Heart left ventricle (tissue), 16 donors: ENCODE results near the gene ASXL3. TPM values are rescaled to one million over a fixed set of nuclear protein-coding genes. Genes with fewer than 3 reads are reported as not detected.

ENCODE experiments used
- ATAC-seq, 4 donors: fragments of 200-7000 bp; cut with Tn5 transposase; one replicate each; pipeline ENCODE4 v1.9.1; 2020 to 2022; ENCODE audit warnings: moderate library complexity in 4 of 4, mild to moderate bottlenecking in 3 of 4, moderate number of reproducible peaks in 1 of 4
- DNase-seq, 5 donors: peaks; one replicate each; pipeline ENCODE4 v3.0.0-alpha.2; 2020
- H3K27ac ChIP-seq, 12 donors: fragments of 200-600 bp; sonication (generic) in 4 of 12; one replicate each; pipeline versions ENCODE4 v1.5.0 to v1.8.0; 2016 to 2022; ENCODE audit warnings: mild to moderate bottlenecking in 2 of 12
- H3K27me3 ChIP-seq, 9 donors: fragments of 200-600 bp; sonication (generic) in 2 of 9; one replicate each; pipeline versions ENCODE4 v1.5.1 to v1.8.0; 2016 to 2022; ENCODE audit warnings: mild to moderate bottlenecking in 3 of 9
- H3K36me3 ChIP-seq, 9 donors: fragments of 200-600 bp; sonication (generic) in 2 of 9; one replicate each; pipeline versions ENCODE4 v1.5.0 to v1.8.0; 2018 to 2022; ENCODE audit warnings: mild to moderate bottlenecking in 2 of 9
- H3K4me1 ChIP-seq, 12 donors: fragments of 200-600 bp; sonication (generic) in 4 of 12; one replicate each; pipeline versions ENCODE4 v1.5.0 to v1.8.0; 2016 to 2022; ENCODE audit warnings: mild to moderate bottlenecking in 3 of 12
- H3K4me3 ChIP-seq, 12 donors: fragments of 200-600 bp; sonication (generic) in 4 of 12; one replicate each; pipeline versions ENCODE4 v1.5.0 to v1.8.0; 2017 to 2022; ENCODE audit warnings: mild to moderate bottlenecking in 9 of 12, moderate library complexity in 4 of 12
- H3K9me3 ChIP-seq, 12 donors: fragments of 200-600 bp; sonication (generic) in 4 of 12; one replicate each; pipeline versions ENCODE4 v1.5.0 to v1.8.0; 2016 to 2022; ENCODE audit warnings: mild to moderate bottlenecking in 1 of 12
- POLR2A ChIP-seq, 2 donors: fragments of 450-650 bp; IDR thresholded peaks; one replicate each; pipeline ENCODE4 v1.6.1; 2017; ENCODE audit warnings: antibody characterized with exemption in 2 of 2, mild to moderate bottlenecking in 2 of 2, moderate library complexity in 2 of 2
- WGBS, 4 donors: extraction: QIAGEN DNeasy Blood & Tissue Kit in 2 of 4; methylation state at CpG; one replicate each; pipeline versions ENCODE4 v1.1.5 to v1.1.7; 2013 to 2018; 5-methylcytosine and 5-hydroxymethylcytosine counted together
- intact Hi-C, 10 donors: fragments of 100-400 bp; cut with DNase I; formaldehyde crosslinking; loops; one replicate each; pipeline versions ENCODE4 v1.11.1 to v1.14.2; 2022
- polyA plus RNA-seq, 2 donors: library from polyadenylated mRNA; stranded (reverse); fragments of 200-250 nt; gene quantifications; one replicate each; pipeline ENCODE4 v1.2.3, GENCODE V29; 2013
- total RNA-seq, 9 donors: library from RNA; depleted of rRNA in 2 of 9; stranded (reverse); fragments of >200 nt in 2 of 9; fragmentation: NEBNext Ultra II Directional in 3 of 9; extraction: Animal tissue kit (Norgen Biotek cat#: 25700) in 3 of 9; gene quantifications; one replicate each; pipeline versions ENCODE4 v1.1.0 to v1.2.4, GENCODE V29; 2016 to 2023
- TF ChIP-seq, protein P1 (sequence below), 12 donors: fragments of 200-600 bp; sonication (generic) in 4 of 12; IDR thresholded peaks; one replicate each; pipeline versions ENCODE4 v1.5.0 to v1.8.0; 2018 to 2022; ENCODE audit warnings: antibody characterized with exemption in 12 of 12, mild to moderate bottlenecking in 5 of 12
- donor health status: ischemic (EF 13 %, LVEDD 7.1; RV severe dilation, severe dysfunction).
- donor health status: healthy with polysubstance abuse.
- donor health status: DM: no; HTN: yes; CAD: no.
- donor health status: DM: no; HTN: no; CAD: no.
- donor health status: ischemic (EF 25% LVEDD 6.9; RV normal size, moderate dysfunction).
- donor health status: ischemic (EF 25% LVEDD 5.7; RV mildly dilated, moderate dysfunction).
- donor health status: healthy.
- donor health status: DM: yes; HTN: yes; CAD: no.
- donor health status: ischemic (EF 35%, LVEDD 5.7; RV mildly dilated, moderate dysfunction).
- donor health status: nonischemic (EF 11% LVEDD 7.7; RV severe dilation, severe dysfunction).
- donor health status: DM: yes; HTN: yes; CAD: no.
- donor health status: PGD.
- donor health status: ischemic (EF 29% LVEDD 5.4; RV normal size, mild dysfunction).
- donor health status: nonischemic (EF 23%, LVEDD 6.1; RV moderate dilation, normal function).

ASXL3 gene
- total and polyA plus RNA-seq, 11 donors, result 0.65 to 8.9 (median 3.5) TPM

DNA sequence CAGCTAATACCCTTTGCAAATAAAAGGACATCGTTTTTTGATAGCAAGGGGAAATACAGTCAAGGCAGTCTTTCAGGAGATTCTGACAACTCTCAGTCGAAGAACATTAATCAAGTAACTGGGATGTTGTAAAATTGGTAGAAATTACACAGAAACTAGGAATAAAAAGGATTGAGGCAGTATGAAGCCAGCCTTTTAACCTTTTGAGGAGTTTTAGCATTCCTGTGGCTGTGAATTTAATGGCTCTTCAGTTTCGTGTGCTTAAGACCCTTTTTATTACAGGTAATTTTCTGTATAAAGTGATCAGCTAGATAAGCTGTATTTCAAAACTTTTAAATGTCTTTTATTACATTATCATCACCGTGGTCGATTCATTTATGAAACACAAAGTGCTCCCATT, 91.6 kb downstream of the ASXL3 start:
- Histone ChIP-seq H3K4me1 (no peaks in the 10 kb centered on the region), H3K4me3 (no peak overlapping the region), H3K36me3 (peaks cover 0 to 5% (median 0%) of the 10 kb centered on the region in 9 donors), H3K27me3 (no peaks in the 10 kb centered on the region), H3K27ac (no peak overlapping the region), H3K9me3 (no peaks in the 10 kb centered on the region)
- ATAC-seq (no peak), DNase-seq (no peak)
- WGBS, 4 donors, result 82 to 89% (median 85%) methylated on average over 5 of the region's 5 CpGs
- intact Hi-C loops, result loop anchor here in 1 of 10 donors (10.0 kb wide), 1 partner anchor 75 kb away; no protein-coding TSS in a partner anchor
- TF ChIP-seq, protein P1, sequence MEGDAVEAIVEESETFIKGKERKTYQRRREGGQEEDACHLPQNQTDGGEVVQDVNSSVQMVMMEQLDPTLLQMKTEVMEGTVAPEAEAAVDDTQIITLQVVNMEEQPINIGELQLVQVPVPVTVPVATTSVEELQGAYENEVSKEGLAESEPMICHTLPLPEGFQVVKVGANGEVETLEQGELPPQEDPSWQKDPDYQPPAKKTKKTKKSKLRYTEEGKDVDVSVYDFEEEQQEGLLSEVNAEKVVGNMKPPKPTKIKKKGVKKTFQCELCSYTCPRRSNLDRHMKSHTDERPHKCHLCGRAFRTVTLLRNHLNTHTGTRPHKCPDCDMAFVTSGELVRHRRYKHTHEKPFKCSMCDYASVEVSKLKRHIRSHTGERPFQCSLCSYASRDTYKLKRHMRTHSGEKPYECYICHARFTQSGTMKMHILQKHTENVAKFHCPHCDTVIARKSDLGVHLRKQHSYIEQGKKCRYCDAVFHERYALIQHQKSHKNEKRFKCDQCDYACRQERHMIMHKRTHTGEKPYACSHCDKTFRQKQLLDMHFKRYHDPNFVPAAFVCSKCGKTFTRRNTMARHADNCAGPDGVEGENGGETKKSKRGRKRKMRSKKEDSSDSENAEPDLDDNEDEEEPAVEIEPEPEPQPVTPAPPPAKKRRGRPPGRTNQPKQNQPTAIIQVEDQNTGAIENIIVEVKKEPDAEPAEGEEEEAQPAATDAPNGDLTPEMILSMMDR (IDR thresholded peaks at IDR 0.05), result no peak
- no peak for TF ChIP-seq POLR2A (IDR thresholded peaks at IDR 0.05)

DNA sequence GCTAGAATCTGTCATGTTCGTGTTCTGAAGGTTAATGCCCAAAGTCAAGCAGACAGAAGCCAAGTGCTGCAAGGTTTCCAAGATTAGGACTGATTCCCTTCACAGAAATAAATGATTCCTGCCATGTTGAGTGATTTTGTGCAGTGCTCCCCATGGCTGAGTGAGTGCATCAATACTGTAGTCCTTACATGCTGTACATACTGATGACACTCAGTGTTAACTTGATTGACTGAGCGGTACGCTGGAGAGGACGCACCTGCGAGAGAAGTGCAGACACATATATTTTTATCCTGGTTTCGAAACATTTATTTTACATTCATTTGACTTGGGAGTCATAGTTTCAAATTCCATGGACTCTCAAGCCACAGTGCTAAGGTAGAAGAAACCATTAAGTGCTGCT, 92.0 kb downstream of the ASXL3 start:
- no peak for DNase-seq
- Histone ChIP-seq H3K4me1 (no peaks in the 10 kb centered on the region), H3K4me3 (no peak overlapping the region), H3K36me3 (peaks cover 0 to 5% (median 0%) of the 10 kb centered on the region in 9 donors), H3K9me3 (no peaks in the 10 kb centered on the region), H3K27me3 (no peaks in the 10 kb centered on the region), H3K27ac (no peak overlapping the region)
- no peak for ATAC-seq
- TF ChIP-seq, protein P1 (IDR thresholded peaks at IDR 0.05), result no peak
- TF ChIP-seq POLR2A (IDR thresholded peaks at IDR 0.05), result no peak
- intact Hi-C loops, result loop anchor here in 1 of 10 donors (10.0 kb wide), 1 partner anchor 55 kb away; no protein-coding TSS in a partner anchor
- 92 to 94% (median 92%) methylated on average over 6 of the region's 6 CpGs for WGBS, 4 donors

DNA sequence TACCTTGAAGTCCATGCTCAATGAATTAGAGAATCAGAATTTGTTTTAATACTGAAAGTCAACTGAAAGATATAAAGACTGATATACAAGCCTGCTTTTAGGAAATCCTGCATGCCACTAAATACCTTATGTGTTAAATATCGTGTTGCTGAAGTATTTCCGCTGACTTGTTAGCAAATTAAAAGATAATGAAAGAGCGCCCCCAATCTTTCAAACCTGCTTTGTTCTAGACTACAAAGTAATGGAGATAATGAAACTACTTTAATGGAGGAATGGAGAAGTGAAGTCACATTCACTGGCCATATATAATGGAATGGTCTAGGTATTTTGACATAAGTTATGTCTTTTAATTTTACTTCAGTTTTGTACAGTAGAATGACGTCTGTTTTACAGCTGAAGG, 95.7 kb downstream of the ASXL3 start:
- intact Hi-C loops, result loop anchor here in 1 of 10 donors (10.0 kb wide), 1 partner anchor 59 kb away; no protein-coding TSS in a partner anchor
- Histone ChIP-seq H3K4me1 (no peaks in the 10 kb centered on the region), H3K36me3 (peaks cover 0 to 5% (median 0%) of the 10 kb centered on the region in 9 donors), H3K27ac (no peak overlapping the region), H3K27me3 (no peaks in the 10 kb centered on the region), H3K9me3 (no peaks in the 10 kb centered on the region), H3K4me3 (no peak overlapping the region)
- ATAC-seq (no peak), DNase-seq (no peak)
- no peak for TF ChIP-seq POLR2A (IDR thresholded peaks at IDR 0.05)
- TF ChIP-seq, protein P1 (IDR thresholded peaks at IDR 0.05), result no peak
- 85 to 89% (median 87%) methylated on average over 4 of the region's 4 CpGs for WGBS, 4 donors

DNA sequence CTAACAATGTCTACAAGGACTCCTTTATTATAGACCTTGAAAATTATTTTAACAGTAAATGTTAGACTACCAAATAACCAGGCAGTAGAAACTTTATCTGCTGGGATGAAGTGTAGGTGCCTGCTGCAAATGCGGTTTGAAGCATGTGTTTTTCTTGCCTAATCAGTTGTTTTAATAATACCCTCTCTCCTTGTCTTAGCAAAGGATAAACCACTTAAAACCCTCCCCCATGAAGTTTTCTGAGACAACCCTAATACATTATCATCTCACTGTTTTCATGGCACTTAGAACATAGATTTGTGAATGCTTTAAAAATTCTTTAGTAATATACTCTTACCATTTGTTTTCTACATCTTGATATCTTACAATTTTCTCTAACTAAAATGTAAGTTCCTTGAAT, 98.6 kb downstream of the ASXL3 start:
- no peak overlapping the region for H3K27ac ChIP-seq
- intact Hi-C loops, result loop anchor here in 1 of 10 donors (10.0 kb wide), 1 partner anchor 62 kb away; no protein-coding TSS in a partner anchor
- 26 to 52% (median 34%) methylated on average over 1 of the region's 1 CpG for WGBS, 4 donors
- no peak for DNase-seq
- no peak overlapping the region for H3K4me3 ChIP-seq
- TF ChIP-seq, protein P1 (IDR thresholded peaks at IDR 0.05), result no peak
- TF ChIP-seq POLR2A (IDR thresholded peaks at IDR 0.05), result no peak
- H3K36me3 ChIP-seq, result peaks cover 0 to 5% (median 0%) of the 10 kb centered on the region in 9 donors
- H3K9me3 ChIP-seq, result no peaks in the 10 kb centered on the region
- no peaks in the 10 kb centered on the region for H3K4me1 ChIP-seq
- no peaks in the 10 kb centered on the region for H3K27me3 ChIP-seq
- no peak for ATAC-seq
